ENCODE results near the gene SIRPG. TPM values are rescaled to one million over a fixed set of nuclear protein-coding genes. Genes with fewer than 3 reads are reported as not detected.

The SIRPG gene
- total RNA-seq, 2 donors from 2014 or later = not detected

DNA sequence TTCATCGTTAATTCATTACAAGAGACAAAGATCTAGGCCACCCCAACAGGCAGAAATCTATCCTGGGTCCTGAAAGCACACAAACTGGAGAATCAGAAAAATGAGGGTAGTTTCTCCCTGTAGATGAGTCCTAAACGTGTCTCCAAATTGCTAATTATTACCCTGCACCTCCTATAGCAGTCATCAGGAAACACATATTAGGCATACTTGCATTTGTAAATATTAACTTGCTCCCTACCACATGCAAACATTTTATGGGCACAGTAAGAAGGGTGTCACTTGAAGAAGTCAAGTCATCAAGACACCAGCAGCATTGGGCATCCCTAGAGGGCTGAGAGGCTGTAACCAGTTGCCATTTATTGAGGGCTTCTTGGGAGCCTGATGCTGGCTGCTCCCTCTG, 19.8 kb downstream of the SIRPG start:
- no peaks in the 10 kb centered on the region for H3K9me3 ChIP-seq (ENCODE audit: control insufficient read depth, low read length)

DNA sequence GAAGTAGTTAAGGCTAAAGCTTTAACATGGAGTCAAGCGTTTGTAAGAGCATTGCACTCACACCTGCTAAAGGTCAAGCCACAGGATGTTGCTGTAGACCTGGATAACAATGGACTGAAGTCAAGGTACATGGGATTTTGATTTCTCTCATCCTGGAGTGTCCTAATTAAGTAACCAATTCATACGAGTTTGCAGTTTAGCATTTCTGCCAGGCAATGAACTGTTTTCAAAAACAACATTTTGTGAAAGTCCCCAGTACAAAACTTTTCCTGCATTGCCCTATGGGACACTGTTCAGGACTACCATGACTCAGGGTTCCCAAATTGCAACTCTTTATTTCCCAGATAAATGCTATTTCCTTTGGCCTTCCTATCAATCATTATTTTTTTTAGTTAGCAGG, 20.4 kb downstream of the SIRPG start:
- H3K4me3 Mint-ChIP-seq = no peak overlapping the region
- Histone ChIP-seq H3K9me3 (ENCODE audit: control insufficient read depth, low read length) (no peaks in the 10 kb centered on the region), H3K4me1 (ENCODE audit: control insufficient read depth, insufficient read depth, low read length) (no peaks in the 10 kb centered on the region), H3K4me3 (ENCODE audit: low read length) (no peak overlapping the region), H3K36me3 (ENCODE audit: control insufficient read depth, insufficient read depth, low read length) (no peaks in the 10 kb centered on the region), H3K27ac (ENCODE audit: low read depth, low read length) (no peak overlapping the region), H3K27me3 (ENCODE audit: control insufficient read depth, insufficient read depth, low read length, poor library complexity, severe bottlenecking) (no peaks in the 10 kb centered on the region), H3K9ac (ENCODE audit: extremely low read depth, low read length, poor library complexity, severe bottlenecking) (no peak overlapping the region)
- H3K36me3 Mint-ChIP-seq (ENCODE audit: low read depth) = no peaks in the 10 kb centered on the region
- H3K27me3 Mint-ChIP-seq (ENCODE audit: insufficient read depth) = peaks cover 7% of the 10 kb centered on the region
- peaks cover 6% of the 10 kb centered on the region for H3K4me1 Mint-ChIP-seq
- TF ChIP-seq, protein P1, sequence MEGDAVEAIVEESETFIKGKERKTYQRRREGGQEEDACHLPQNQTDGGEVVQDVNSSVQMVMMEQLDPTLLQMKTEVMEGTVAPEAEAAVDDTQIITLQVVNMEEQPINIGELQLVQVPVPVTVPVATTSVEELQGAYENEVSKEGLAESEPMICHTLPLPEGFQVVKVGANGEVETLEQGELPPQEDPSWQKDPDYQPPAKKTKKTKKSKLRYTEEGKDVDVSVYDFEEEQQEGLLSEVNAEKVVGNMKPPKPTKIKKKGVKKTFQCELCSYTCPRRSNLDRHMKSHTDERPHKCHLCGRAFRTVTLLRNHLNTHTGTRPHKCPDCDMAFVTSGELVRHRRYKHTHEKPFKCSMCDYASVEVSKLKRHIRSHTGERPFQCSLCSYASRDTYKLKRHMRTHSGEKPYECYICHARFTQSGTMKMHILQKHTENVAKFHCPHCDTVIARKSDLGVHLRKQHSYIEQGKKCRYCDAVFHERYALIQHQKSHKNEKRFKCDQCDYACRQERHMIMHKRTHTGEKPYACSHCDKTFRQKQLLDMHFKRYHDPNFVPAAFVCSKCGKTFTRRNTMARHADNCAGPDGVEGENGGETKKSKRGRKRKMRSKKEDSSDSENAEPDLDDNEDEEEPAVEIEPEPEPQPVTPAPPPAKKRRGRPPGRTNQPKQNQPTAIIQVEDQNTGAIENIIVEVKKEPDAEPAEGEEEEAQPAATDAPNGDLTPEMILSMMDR (conservative IDR thresholded peaks at IDR 0.05) = no peak
- WGBS, 2 experiments (ENCODE audit: insufficient coverage in 1 of 2, insufficient read length in 1 of 2) = 78 to 89% methylated on average over 2 of the region's 2 CpGs
- no peak for DNase-seq
- H3K9me3 Mint-ChIP-seq = peaks cover 25% of the 10 kb centered on the region
- no peak overlapping the region for H3K27ac Mint-ChIP-seq

More for the DNA sequence above, 19.8 kb downstream of the SIRPG start:
- Mint-ChIP-seq H3K27me3 (ENCODE audit: insufficient read depth) (peaks cover 7% of the 10 kb centered on the region), H3K36me3 (ENCODE audit: low read depth) (no peaks in the 10 kb centered on the region), H3K4me1 (peaks cover 6% of the 10 kb centered on the region), H3K27ac (no peak overlapping the region), H3K4me3 (no peak overlapping the region), H3K9me3 (peaks cover 25% of the 10 kb centered on the region)
- DNase-seq = no peak
- Histone ChIP-seq H3K9ac (ENCODE audit: extremely low read depth, low read length, poor library complexity, severe bottlenecking) (no peak overlapping the region), H3K4me3 (ENCODE audit: low read length) (no peak overlapping the region), H3K4me1 (ENCODE audit: control insufficient read depth, insufficient read depth, low read length) (no peaks in the 10 kb centered on the region), H3K36me3 (ENCODE audit: control insufficient read depth, insufficient read depth, low read length) (no peaks in the 10 kb centered on the region), H3K27me3 (ENCODE audit: control insufficient read depth, insufficient read depth, low read length, poor library complexity, severe bottlenecking) (no peaks in the 10 kb centered on the region), H3K27ac (ENCODE audit: low read depth, low read length) (no peak overlapping the region)
- TF ChIP-seq, protein P1 (conservative IDR thresholded peaks at IDR 0.05) = no peak
- WGBS, 2 experiments (ENCODE audit: insufficient coverage in 1 of 2, insufficient read length in 1 of 2) = 86 to 93% methylated on average over 1 to 2 of the region's 2 CpGs

DNA sequence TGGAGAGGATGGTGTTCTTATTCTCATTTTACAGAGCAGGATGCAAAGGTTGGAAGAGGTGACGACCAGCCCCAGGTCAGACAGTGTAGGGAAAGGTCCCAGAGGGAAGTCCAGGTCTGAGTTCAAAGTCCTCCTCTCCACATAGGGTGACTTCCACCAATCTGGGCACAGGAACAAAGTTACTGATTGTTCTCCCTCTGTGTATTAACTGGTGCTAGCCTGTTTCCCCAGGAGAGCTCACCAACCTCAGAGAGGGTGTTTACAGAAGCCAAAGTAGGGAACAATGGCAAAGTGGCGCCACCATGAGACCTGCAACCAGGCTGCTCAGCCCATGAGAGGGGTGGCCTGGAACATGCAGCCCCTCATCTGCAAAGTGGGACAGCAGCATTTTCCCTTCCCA, 21.0 kb downstream of the SIRPG start:
- H3K36me3 Mint-ChIP-seq (ENCODE audit: low read depth) = no peaks in the 10 kb centered on the region
- Histone ChIP-seq H3K27ac (ENCODE audit: low read depth, low read length) (no peak overlapping the region), H3K4me1 (ENCODE audit: control insufficient read depth, insufficient read depth, low read length) (no peaks in the 10 kb centered on the region), H3K9ac (ENCODE audit: extremely low read depth, low read length, poor library complexity, severe bottlenecking) (no peak overlapping the region), H3K9me3 (ENCODE audit: control insufficient read depth, low read length) (no peaks in the 10 kb centered on the region), H3K27me3 (ENCODE audit: control insufficient read depth, insufficient read depth, low read length, poor library complexity, severe bottlenecking) (no peaks in the 10 kb centered on the region), H3K4me3 (ENCODE audit: low read length) (no peak overlapping the region), H3K36me3 (ENCODE audit: control insufficient read depth, insufficient read depth, low read length) (no peaks in the 10 kb centered on the region)
- DNase-seq = peak; percentile 68
- peaks cover 25% of the 10 kb centered on the region for H3K9me3 Mint-ChIP-seq
- 76 to 88% methylated on average over 2 of the region's 2 CpGs for WGBS, 2 experiments (ENCODE audit: insufficient coverage in 1 of 2, insufficient read length in 1 of 2)
- no peak overlapping the region for H3K27ac Mint-ChIP-seq
- H3K4me3 Mint-ChIP-seq = no peak overlapping the region
- TF ChIP-seq, protein P1 (conservative IDR thresholded peaks at IDR 0.05) = peak; percentile 52
- H3K27me3 Mint-ChIP-seq (ENCODE audit: insufficient read depth) = peaks cover 7% of the 10 kb centered on the region
- peaks cover 6% of the 10 kb centered on the region for H3K4me1 Mint-ChIP-seq

Data from endodermal cell (in vitro differentiated cells).